Lower lobe of right lung (tissue), 2 donors: Measurements from ENCODE around the gene PCDH1. TPM values are rescaled to one million over a fixed set of nuclear protein-coding genes. Genes with fewer than 3 reads are reported as not detected.

Source experiments
- ATAC-seq, 2 donors: fragments of 200-7000 bp; cut with Tn5 transposase; one replicate each; pipeline ENCODE4 v1.9.1; 2020 to 2022; ENCODE audit warnings: mild to moderate bottlenecking in 2 of 2, moderate library complexity in 2 of 2
- DNase-seq: peaks from one replicate; pipeline ENCODE4 v3.0.0-alpha.2; 2020
- H3K27ac ChIP-seq: fragments of 200-600 bp; one replicate; pipeline ENCODE4 v1.8.0; 2022
- H3K27me3 ChIP-seq: fragments of 200-600 bp; one replicate; pipeline ENCODE4 v1.8.0; 2022; ENCODE audit warnings: low read depth
- H3K36me3 ChIP-seq: fragments of 200-600 bp; one replicate; pipeline ENCODE4 v1.8.0; 2022; ENCODE audit warnings: mild to moderate bottlenecking
- H3K4me1 ChIP-seq: fragments of 200-600 bp; one replicate; pipeline ENCODE4 v1.8.0; 2022
- H3K4me3 ChIP-seq: fragments of 200-600 bp; one replicate; pipeline ENCODE4 v1.8.0; 2022; ENCODE audit warnings: mild to moderate bottlenecking
- H3K9me3 ChIP-seq: fragments of 200-600 bp; one replicate; pipeline ENCODE4 v1.8.0; 2022
- intact Hi-C: fragments of 100-400 bp; cut with DNase I; formaldehyde crosslinking; loops from one replicate; pipeline ENCODE4 v1.11.0; 2022
- total RNA-seq: library from RNA; stranded (reverse); fragmentation: NEBNext Ultra II Directional; extraction: Animal tissue kit (Norgen Biotek cat#: 25700); gene quantifications from one replicate; pipeline ENCODE4 v1.2.1, GENCODE V29; 2021
- TF ChIP-seq, protein P1 (sequence below): fragments of 200-600 bp; IDR thresholded peaks from one replicate; pipeline ENCODE4 v1.8.0; 2022; ENCODE audit warnings: antibody characterized with exemption, mild to moderate bottlenecking
- donor health status: DM: no; HTN: yes; CAD: no; lungs with severe emphysema.

The PCDH1 gene
- total RNA-seq, 1 donor from 2014 or later = 55.7 TPM

DNA sequence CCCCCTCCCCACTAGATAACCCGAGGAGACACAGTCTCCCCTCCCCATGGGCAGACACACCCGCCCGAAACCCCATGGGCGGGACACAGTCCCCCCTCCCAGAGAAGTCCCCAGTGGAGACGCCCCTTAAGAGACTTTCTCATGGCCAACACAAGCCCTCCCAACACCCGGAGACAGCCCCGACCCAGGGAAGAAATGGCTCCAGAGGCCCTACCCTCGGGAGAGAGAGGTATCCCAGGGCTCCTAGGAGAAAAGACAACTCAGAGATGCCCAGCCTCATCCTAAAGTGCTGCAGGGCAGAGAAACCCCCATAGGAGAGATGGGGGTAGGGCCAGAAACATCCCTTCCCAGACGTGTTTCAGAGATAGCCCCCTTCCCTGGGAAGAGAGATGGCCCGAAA lies 27.4 kb downstream of the PCDH1 start:
- no peaks in the 10 kb centered on the region for H3K36me3 ChIP-seq
- no peaks in the 10 kb centered on the region for H3K27me3 ChIP-seq
- H3K4me1 ChIP-seq = peaks cover 38% of the 10 kb centered on the region
- intact Hi-C loops = no loop called here
- DNase-seq = no peak
- TF ChIP-seq, protein P1, sequence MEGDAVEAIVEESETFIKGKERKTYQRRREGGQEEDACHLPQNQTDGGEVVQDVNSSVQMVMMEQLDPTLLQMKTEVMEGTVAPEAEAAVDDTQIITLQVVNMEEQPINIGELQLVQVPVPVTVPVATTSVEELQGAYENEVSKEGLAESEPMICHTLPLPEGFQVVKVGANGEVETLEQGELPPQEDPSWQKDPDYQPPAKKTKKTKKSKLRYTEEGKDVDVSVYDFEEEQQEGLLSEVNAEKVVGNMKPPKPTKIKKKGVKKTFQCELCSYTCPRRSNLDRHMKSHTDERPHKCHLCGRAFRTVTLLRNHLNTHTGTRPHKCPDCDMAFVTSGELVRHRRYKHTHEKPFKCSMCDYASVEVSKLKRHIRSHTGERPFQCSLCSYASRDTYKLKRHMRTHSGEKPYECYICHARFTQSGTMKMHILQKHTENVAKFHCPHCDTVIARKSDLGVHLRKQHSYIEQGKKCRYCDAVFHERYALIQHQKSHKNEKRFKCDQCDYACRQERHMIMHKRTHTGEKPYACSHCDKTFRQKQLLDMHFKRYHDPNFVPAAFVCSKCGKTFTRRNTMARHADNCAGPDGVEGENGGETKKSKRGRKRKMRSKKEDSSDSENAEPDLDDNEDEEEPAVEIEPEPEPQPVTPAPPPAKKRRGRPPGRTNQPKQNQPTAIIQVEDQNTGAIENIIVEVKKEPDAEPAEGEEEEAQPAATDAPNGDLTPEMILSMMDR = no peak
- H3K4me3 ChIP-seq = peak overlapping the region; percentile 85
- no peak for ATAC-seq
- H3K9me3 ChIP-seq = no peaks in the 10 kb centered on the region
- H3K27ac ChIP-seq = peak overlapping the region; percentile 97

DNA sequence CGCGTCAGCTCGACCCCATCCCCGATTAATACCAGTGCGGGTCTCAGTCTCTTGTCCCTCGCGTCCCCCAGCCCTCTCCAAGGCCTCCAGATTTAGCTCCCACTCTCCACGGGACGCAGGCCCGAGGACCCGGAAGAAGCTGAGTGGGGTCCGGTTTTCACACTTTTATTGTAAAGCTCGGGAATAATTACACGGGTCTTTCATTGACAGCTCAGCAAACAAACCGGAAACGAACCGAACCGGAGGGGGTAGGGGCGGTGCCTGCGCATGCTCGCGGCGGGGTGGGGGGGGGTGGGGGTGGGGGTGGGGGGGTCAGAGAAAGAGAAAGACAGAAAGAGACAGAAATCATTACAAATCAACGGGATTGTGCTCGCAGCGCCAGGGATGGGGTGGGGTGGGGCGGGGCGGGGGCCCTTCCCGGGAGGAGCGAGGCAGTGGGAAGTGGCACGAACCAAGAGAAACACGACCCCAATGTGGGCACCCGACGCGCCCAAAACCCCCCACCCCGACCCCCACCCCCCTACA lies 27.9 kb downstream of the PCDH1 start:
- TF ChIP-seq, protein P1 = no peak
- Histone ChIP-seq H3K4me1 (peaks cover 42% of the 10 kb centered on the region), H3K9me3 (no peaks in the 10 kb centered on the region), H3K27me3 (no peaks in the 10 kb centered on the region), H3K27ac (peak overlapping the region; percentile 97), H3K4me3 (peak overlapping the region; percentile 85), H3K36me3 (no peaks in the 10 kb centered on the region)
- ATAC-seq = peak; percentile 48 to 55
- DNase-seq = no peak
- intact Hi-C loops = no loop called here

DNA sequence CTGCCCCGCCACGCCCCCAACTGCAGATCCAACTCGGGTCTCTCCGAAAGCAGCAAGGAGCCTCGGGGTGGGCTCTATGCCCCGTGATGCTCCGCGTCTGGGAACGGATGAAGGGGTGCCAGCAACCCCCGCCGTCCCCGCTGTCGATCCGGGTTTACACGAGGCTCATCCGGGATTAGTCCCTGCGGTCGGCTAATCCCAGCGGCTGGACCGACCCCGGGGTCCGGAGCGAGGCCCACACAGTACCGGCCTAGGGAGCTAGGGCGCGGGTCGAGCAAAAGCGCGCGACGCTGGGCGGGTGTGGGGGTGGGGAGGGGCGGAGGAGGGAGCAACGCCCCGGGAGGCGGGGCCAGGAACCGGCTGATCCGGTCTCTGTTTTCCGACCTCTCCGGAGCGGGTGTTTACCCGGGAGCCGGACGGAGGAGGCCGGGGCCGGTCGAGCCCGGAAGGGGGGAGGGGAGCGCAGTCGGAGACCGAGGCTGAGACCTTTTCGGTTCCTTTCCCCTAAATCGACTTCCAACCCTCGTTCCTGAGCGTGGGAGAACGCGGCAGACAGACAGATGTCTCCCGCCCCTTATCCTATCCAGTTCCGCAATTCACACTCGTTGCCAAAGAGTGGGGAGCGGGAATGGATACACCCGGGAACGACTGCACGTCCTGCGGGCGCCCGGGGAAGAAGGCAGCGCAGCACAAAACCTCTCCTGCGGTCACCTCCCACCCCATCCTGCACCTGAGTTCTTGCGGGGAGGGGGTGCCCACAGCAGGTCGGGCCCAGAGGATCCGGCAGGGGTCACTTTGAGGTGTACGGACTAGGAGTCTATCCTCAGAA lies 28.6 kb downstream of the PCDH1 start:
- Histone ChIP-seq H3K27ac (peak overlapping the region; percentile 97), H3K27me3 (no peaks in the 10 kb centered on the region), H3K9me3 (no peaks in the 10 kb centered on the region), H3K4me3 (peak overlapping the region; percentile 85), H3K4me1 (peaks cover 43% of the 10 kb centered on the region), H3K36me3 (no peaks in the 10 kb centered on the region)
- ATAC-seq (peak; percentile 94), DNase-seq (peak; percentile 93)
- intact Hi-C loops = no loop called here
- TF ChIP-seq, protein P1 = no peak

DNA sequence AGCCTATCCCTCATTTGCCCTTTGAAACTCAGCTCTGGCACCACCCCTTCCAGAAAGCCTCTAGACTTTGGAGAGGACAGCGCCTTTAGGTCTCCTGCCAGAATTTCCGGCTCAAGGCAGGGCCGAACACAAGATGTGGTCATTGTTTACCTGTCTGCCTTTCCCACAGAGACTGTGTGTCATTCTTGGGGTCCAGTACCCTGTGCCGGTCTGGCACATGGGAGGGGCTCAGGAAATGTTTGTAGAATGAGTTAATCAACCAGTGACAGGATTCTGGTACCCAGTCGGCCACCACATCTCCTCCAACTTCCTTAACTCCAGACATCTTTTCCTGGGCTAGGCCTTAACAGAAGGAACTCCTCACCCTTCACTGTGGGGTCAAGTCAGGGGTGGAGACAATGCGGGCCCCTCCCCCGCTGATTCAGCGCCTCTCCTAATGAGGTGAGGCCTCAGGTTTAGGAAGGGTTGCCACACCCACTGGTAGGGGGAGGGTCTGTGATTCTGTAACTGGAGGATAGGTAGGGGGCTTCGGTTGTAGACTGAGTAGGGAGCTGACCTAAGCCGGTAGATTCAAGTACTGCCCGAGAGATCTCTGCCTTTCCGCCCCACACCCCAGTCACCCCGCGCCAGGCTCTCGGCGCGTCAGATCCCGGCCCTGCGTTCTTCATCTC lies 29.3 kb downstream of the PCDH1 start:
- TF ChIP-seq, protein P1 = no peak
- Histone ChIP-seq H3K27ac (peak overlapping the region; percentile 97), H3K27me3 (no peaks in the 10 kb centered on the region), H3K36me3 (no peaks in the 10 kb centered on the region), H3K4me1 (peaks cover 50% of the 10 kb centered on the region), H3K4me3 (peak overlapping the region; percentile 85), H3K9me3 (no peaks in the 10 kb centered on the region)
- DNase-seq (peak; percentile 76), ATAC-seq (peak; percentile 77 to 87)
- intact Hi-C loops = no loop called here

DNA sequence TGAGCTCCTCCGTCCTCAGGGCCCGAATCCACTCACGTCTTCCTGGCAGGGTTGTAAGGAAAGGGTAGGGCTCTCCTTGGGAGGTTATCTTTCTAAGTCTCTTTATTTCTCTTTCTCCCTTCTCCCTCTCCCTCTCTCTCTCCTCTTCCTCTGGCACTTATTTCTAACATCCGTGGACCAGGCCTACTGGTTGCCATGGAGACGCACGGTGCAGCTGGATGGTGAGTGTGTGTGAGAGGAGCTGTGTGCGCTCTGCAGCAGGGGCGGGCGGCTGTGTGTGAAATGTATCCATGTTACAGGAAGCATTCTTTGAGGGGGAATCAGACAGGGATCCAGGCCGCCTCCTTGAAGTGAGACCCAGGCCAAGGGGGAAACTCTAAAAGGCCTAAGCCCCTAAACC lies 32.2 kb downstream of the PCDH1 start:
- H3K4me3 ChIP-seq = no peak overlapping the region
- H3K27me3 ChIP-seq = no peaks in the 10 kb centered on the region
- peak overlapping the region; percentile 31 for H3K27ac ChIP-seq
- intact Hi-C loops = no loop called here
- no peaks in the 10 kb centered on the region for H3K9me3 ChIP-seq
- DNase-seq = no peak
- TF ChIP-seq, protein P1 = no peak
- ATAC-seq = no peak
- H3K4me1 ChIP-seq = peaks cover 65% of the 10 kb centered on the region
- H3K36me3 ChIP-seq = no peaks in the 10 kb centered on the region
